Stomach (tissue), 4 donors: Measurements from ENCODE around the gene NCF2.

Source experiments
- POLR2A ChIP-seq, 4 donors: fragments of 450-650 bp; IDR thresholded peaks; one replicate each; pipeline ENCODE4 v1.6.1; 2016; ENCODE audit warnings: antibody characterized with exemption in 4 of 4, control low read depth in 2 of 4, mild to moderate bottlenecking in 1 of 4, moderate library complexity in 1 of 4
- POLR2AphosphoS5 ChIP-seq, 3 donors: sonication (generic); formaldehyde crosslinking; IDR thresholded peaks; one replicate each; pipeline ENCODE4 v1.6.1; 2016; ENCODE audit warnings: antibody characterized with exemption in 3 of 3
- TF ChIP-seq, protein P1 (sequence below), 7 experiments: fragments of 450-650 bp in 4 of 7; fragments of 200-600 bp in 3 of 7; sonication (generic) in 3 of 7; IDR thresholded peaks; one replicate each; pipeline ENCODE4 v1.5.1; 2016 to 2019; ENCODE audit warnings: antibody characterized with exemption in 7 of 7, control low read depth in 2 of 7, mild to moderate bottlenecking in 1 of 7

DNA sequence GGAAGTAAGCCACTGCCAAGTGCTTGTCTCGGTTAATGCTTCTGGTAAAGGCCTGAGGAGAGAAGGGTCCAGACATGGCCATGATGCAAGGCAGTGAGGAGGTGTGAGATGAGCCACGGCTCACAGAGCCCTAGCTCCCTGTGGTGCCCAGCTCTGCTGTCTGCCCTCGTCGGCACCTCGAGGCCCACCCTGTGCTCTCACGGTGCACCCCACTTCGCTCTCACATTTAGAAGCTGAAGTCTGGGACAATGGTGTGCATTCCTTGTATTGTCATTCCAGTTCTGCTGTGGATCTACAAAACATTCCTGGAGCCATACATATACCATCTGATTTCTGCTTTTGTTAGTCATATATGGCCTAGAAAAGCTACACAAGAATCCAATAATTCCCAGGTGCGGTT is 3.3 kb downstream of the NCF2 start:
- TF ChIP-seq, protein P1, sequence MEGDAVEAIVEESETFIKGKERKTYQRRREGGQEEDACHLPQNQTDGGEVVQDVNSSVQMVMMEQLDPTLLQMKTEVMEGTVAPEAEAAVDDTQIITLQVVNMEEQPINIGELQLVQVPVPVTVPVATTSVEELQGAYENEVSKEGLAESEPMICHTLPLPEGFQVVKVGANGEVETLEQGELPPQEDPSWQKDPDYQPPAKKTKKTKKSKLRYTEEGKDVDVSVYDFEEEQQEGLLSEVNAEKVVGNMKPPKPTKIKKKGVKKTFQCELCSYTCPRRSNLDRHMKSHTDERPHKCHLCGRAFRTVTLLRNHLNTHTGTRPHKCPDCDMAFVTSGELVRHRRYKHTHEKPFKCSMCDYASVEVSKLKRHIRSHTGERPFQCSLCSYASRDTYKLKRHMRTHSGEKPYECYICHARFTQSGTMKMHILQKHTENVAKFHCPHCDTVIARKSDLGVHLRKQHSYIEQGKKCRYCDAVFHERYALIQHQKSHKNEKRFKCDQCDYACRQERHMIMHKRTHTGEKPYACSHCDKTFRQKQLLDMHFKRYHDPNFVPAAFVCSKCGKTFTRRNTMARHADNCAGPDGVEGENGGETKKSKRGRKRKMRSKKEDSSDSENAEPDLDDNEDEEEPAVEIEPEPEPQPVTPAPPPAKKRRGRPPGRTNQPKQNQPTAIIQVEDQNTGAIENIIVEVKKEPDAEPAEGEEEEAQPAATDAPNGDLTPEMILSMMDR (IDR thresholded peaks at IDR 0.05): no peak
- TF ChIP-seq POLR2A (IDR thresholded peaks at IDR 0.05) (no peak), POLR2AphosphoS5 (IDR thresholded peaks at IDR 0.05) (no peak)
